ENCODE measurements around the gene GORASP2.

GORASP2 gene

DNA sequence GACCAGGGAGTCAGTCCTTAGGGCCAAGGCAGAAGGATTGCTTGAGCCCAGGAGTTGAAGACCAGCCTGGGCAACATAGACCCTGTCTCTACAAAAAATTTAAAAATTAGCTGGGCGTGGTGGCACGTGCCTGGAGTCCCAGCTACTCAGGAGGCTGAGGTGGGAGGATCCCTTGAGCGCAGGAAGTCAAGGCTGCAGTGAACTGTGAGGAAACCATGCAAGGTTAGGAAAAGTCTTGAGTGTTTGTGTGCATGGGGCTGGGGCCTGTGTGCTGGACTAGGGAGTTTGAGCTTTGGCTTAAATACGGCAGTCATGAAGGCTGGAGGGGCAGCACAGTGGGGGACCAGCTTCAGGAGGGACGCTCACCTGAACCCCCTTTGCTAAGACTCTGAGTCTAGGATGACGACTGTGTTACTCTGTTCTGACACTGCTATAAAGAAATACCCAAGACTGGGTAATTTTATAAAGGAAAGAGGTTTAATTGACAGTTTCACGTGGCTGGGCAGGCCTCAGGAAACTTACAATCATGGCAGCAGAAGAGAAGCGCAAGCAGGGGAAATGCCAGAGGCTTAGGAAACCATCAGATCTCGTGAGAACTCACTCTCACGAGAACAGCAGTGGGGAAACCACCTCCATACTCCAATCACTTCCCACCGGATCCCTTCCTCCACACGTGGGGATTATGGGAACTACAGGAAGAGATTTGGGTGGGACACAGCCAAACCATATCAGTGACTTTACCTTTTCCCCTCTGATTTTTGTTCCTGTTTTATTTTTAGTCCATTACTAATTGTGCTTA lies 39.4 kb downstream of the GORASP2 start:
- no peak for DNase-seq

DNA sequence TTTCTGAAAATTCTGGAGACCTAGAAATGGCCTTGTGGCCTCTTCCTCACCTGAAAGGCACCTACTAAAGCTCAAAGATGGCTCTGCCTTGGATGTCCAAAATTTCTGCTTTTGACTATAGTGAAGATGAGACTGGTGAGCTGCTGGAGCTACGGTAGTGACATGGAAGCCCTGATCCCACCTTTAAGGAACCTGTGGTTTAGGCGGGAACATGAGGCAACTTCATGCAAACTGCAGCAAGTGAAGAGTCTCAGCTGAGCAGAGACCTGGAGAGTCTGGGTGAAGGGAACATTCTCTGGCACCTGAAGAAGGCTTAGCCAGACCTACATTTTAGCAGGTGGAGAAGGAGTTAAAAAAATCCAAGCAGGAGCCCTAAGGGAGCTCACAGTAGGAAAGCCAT lies 40.0 kb downstream of the GORASP2 start:
- no peak for DNase-seq

DNA sequence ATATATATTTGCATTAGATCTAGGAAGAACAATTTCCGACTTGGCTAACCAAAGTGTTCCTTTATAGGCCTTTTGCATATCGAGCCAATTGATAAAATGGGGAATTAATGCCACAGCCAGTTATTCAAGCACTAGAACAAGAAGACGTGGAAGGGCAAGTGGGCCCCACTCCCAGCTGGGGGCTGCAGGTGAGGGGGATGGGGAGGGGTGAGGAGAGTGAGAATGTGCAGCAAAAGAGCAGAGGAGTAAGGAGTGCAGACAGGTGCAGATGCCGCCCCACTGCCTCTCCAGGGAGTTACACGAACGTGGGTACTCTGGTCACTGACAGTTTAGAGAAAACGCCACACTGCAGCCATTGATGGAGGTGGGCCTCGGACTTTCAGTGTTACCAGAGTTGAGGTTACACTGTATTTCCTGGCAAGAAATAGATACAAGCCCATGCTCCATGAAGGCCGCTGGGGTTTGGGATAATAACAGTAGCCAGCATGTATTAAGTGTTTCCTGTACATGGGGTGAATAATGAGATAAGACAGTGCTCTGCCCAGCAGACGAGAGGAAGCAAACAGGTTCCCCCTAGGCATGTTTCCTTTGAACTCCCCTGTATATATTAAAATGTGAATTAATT lies 40.9 kb downstream of the GORASP2 start:
- no peak for DNase-seq

DNA sequence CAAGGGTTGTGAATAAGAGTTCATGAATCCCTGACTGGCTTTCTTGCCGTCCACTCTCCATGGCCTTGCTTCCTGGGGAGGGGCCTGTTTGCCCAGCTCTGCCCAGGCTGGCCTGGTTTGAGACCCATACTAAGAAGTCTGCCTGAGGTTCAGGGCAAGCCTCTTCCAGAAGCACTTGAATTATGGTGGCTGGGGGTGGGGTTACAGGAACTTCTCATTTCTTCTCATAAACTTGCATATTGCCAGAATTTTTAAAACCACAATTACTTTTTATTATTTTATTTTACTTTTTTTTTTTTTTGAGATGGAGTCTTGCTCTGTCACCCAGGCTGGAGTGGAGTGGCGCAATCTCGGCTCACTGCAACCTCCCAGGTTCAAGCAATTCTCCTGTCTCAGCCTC lies 42.0 kb downstream of the GORASP2 start:
- DNase-seq: no peak

DNA sequence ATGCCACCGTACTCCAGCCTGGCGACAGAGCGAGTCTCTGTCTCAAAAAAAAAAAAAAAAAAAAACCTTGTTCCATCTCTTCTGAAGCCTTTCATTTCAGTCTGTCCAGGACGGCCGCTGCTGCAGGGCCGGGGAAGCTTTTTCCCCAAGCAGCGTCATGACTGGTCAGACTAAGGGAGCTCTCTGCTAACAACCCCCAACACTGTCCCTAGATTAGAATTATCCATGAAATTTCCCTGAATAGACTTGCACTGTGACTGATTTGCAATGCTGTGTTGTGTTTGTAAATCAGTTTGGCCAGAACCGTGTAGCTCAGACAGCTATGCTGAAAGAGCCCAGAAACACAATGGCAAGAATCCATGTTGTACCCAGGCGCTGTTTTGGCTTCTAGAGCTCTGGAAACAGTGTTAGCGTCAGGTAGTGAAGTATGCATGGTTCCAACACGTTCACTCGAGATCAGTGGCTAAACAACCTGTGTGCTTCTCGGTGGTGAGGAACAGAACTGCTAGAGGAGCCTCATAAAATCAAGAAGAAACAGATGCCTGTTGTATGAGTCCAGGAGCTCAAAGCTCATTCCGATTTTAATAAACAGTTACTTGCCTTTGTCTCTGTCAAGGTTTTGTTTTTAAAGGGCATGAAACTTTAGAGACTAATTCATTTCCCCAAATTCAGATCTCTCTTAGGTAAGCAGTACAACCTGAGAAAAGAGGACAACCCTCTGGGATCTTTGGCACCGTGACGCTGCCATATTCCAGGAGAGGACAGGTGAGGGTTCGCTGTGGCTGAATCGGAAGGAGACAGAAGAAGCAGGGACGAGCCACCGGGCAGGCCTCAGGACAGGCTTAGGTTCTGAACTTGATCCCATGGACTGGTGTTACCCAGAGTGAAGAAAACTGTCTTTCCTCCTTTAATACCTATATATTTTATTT lies 43.5 kb downstream of the GORASP2 start:
- DNase-seq: no peak

DNA sequence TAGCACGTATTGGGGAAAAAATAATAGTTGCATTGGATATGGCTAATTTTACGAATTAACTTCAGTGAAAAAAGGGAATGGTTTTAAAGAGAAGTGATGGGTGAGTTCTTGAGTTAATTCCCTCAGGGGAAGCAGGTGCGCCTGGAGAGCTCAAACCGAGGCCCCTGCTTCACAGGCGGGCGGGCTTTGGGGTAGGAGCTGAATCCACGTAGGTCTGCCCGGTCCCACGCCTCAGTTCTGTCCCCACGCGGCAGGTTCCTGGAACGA lies 44.1 kb downstream of the GORASP2 start:
- no peak for DNase-seq

DNA sequence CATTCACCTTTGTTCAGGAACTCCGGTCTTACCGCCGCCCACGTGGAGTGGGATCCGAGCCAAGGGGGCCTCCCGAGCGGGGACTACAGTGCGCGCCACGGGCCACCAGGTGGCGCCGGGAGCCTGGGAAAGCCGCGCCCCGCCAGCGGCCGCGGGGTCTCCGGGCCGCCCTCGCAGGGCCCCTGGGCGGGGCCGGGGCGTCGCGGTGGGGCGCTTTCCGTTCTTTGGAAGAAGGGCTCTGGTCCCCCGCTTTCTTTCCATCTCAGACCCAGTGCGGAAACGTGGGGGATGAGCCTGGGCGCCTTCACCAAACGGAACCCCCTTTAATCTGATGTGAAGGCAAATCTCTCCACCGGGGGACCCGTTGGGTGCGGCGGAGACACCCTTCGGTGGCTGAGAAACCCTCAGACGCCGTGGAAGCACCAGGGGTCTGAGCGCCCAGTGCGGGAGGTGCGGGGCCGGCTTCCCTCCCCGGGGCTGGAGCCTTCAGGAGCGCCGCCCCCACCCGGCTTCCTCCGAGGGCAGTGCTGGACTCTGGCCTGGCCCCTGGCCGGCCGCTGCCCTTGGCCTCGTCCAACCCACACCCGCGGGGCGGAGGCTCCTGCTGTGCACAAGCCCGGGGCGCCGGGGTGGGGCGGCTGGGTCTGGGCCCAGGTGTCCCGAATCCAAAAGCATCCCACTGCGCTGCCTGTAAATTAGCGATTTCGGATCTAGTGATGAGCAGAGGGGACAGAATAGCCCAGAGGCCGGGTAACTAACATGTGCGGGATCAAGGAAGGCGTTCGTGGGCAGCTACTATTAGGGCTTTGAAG lies 44.6 kb downstream of the GORASP2 start:
- DNase-seq: no peak

DNA sequence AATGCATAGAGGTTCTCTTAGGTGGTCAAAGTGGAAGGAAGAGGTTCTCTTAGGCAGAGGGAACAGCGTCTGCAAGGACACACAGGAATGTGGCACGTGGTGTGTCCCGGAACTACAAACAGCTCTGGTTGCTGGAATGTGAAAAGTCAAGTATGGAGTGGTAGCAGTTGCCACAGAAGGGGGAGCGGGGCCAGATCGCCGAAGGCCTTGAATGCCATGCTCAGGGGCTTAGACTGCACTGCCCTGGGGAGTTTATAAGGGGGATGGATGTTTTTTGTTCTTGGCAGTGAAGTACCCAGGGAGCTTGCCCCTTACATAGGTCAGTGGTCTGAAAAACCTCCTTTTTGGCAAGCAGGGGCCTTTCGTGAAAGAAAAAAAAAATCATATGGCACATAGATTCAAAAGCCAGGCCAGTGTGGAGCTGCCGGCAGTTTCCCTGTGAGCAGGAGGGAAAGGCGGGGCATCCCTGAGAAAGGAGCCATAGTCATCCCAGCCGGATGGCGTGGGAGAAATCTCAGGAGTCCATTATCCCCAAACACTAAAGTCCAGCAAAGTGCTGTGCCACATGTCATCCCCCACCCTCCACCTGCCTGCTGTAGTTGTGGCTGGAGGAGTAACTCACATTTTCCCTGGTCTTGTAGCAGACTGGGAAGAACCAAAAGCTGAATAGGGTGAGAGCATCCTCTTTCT lies 45.4 kb downstream of the GORASP2 start:
- DNase-seq: no peak

DNA sequence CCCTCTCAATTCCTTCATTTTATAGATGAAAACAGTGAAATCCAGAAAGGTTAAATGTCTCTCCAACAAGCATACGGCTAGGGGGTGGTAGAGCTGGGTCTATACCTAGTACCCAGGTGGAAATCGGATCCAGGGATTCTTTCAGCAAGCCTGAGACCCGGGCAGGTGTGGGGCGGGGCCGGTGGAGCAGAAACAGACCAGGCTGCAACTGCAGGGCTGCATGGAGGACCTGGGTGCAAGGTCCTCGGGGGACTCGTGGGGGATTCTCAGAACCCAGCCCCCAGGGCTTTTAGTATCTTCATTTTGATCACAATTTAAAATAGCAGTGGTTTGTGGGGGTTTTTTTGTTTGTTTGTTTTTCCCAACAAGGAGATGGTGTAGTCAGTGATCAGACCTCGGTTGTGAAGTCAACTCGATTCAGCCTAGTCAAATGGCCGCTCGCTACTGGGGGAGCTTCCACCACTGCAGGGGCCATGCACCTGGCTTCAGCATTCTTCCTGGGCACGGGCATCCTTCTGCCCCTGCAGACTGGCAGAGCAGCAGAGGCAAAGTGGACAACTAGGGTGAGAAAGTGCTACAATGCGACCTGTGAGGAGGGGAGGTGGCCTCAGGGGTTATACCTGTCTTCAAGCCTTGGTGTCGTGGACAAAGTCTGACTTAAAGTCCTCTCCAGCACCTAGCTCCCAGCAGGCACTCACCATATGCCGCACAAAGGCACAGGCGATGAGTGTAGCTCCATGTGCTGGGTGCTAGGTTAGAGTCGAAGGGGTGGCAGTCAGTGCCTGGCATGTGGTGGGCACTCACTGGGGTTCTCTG lies 46.3 kb downstream of the GORASP2 start:
- DNase-seq: no peak

DNA sequence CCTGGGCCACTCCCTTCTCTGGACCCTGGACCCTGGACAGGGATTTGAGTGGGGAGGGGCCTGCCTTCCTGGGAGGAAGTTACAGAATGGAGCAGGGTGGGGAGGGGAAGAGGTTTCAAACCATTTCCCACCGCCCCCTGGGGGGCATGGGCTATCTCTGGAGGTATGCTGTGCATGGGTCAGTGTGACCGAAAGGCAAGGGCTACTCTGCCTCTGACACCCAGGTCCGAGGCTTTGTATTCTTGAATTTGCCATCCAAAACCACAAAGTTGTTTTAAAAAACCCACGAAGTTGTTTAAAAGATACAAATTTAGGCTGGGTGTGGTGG lies 46.9 kb downstream of the GORASP2 start:
- no peak for DNase-seq

DNA sequence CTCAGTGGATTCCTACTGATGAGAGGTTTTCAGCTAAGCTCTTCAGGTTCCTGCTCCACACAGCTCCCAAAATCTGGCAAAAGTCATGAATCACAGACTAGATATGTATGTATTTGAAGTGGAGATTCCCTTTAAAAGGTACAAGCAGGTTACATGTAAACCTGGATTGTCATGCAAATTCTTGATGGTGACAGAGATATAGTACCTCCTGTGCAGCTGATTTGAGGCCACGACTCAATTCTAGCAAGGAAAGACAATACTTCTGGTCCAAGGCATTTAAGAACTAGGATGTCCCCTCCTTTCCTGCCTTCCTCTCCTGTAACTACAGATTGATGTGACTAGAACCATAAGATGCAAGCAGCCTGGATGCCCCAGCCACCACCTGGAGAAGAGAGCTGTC lies 55.0 kb downstream of the GORASP2 start:
- DNase-seq: no peak

DNA sequence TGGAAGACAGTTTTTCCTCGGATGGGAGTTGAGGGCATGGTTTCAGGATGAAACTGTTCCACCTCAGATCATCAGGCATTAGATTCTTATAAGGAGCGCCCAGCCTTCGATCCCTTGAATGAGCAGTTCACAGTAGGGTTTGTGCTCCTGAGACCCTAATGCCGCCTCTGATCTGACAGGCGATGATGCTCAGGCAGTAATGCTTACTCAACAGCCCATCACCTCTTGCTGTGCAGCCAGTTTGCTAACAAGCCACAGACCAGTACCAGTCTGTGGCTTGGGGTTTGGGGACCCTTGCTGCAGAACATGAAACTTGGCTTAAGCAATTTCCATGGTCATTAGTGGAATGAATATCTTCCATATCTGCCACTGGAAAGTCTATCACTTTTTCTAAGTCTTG lies 56.4 kb downstream of the GORASP2 start:
- no peak for DNase-seq

DNA sequence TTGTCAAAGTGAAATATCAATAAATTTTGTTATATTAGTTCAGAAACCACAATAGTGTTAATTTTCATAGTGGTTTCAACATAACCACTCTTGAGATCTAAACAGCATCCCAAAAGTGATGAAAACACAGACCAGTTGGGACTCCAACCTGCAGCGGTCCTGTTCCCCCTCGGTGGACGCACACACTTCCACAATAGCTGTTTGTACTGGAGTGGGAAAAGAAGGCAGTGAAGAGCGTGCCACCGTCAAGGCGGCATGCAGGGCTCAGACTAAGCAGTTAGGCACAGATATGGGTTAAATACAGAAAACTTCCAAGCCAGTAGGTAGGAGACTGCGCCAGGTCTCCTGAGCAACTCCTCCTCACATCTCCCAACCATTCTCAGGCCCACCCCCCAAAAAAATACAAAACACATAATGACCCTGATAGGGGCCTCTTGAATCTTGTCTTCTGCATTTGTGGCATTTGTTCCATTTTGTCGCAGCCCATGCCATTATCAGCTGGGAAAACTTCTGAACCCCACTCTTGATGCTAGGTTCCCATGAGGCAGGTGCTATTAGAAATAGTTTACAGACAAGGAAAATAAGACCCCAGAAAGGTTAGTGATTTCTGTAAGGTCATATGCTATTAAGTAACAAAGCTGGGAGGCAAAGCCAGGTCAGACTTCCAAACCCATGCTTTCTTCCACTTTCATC lies 57.7 kb downstream of the GORASP2 start:
- no peak for DNase-seq

DNA sequence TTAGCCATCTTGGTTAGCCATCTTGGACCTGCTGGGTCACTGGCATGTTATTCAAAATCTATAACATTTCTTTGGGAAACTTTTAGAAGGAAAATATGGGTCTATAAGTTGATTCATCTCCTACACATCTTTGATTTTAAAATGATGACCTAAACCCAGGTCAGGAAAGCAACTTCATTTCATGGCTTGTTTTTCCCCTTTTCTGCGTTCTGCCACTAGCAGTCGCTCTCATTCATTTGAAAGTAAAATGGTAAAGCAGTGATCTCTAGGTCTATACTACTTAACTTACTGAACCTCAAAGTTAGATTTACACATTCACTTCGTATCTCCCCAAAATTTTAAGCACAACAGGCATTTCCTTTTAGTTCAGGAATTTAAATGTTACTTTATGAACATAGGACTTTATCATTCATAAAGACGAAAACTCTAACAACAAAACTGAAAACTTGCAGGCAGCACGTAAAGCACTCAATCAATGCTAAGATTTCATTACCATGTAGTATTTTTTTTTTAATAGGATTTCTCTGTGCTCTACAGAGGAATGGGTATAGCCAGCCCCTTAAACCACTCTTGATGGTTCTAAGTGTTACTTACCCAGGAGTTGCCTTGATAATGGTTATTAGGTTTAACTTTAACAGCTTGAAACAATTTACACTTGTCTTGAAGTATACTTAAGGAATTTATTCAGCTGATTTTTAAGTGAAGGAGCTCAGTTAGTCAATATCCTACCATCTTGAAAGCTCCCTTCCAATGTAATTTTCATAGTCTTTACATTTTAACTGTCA lies 62.5 kb downstream of the GORASP2 start:
- DNase-seq: no peak

DNA sequence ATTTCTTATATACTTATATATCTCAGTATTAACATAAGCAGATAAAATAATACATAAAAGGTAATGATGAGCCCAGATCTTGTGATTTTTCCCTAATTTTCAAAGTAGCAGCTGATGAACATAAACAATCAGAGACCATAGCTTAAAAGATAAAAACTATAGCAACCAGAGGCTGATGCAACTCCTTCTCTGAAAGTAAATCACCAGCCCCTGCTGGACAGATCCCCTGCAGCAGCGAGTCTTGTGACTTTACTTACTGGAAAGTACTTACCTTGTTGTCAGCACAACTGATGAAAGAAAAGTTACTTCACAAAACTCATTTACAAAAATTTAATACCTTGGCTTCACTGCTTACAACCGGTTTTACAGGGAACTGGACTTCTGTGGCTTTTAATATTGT lies 67.3 kb downstream of the GORASP2 start:
- DNase-seq: no peak

DNA sequence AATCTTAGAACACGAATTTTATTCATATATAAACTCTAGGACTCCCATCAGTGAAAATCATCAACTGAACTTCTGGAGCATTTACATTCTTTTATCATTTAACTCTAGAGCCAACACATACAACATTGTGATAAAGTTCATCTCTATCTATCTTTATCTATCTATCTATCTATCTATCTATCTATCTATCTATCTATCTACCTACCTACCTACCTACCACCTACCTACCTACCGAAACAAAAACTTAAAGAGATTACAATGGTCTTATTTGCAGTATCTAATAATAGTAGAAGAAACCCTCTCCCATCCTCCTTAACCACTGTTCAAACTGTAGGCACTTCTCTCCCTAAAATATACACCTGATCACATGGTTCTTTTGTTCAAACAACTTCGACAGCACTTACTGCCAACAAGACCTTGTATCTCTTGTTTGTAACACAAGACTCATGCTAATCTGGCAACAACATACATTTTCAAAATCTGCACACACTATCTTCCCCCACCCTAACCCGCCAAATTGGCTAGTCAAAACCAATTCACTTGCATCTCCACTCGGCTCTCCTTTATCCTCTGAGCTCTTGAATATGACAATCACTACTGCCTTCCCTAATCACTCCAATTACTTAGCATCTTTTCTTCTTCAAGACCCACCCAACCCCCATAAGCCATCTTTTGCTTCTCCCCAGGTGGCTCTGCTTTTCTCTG lies 69.0 kb downstream of the GORASP2 start:
- DNase-seq: no peak

DNA sequence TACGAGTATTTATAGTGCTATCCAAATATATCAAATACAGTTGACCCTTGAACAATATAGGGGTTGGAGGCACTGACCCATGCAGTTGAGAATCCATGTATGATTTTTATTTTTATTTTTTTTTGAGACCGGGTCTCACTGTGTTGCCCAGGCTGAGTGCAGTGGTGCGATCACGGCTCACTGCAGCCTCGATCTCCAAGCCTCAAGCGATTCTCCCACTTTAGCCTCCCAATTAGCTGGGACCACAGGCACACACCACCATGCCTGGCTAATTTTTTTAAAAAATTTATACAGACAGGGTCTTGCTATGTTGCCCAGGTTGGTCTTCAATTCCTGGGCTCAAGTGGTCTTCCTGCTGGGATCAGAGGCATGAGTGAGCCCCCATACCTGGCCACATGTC lies 70.6 kb downstream of the GORASP2 start:
- DNase-seq: no peak

DNA sequence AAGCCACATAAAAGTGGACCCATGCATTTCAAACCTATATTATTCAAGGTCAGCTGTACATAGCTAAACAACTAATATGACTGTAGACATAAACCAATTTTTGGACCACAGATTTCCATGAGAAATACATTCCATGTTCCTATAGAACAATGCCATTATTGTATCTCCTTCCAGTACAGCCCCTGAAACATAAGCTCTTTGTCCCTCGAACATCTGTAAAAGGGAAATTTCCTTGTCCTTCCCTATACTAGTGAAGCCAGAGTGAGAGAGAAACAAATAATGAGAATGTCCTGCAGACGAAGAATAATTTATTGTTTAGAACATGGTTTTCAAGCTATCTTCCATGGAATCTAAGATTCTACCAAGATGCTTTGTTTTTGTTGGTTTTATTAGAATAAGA lies 75.3 kb downstream of the GORASP2 start:
- no peak for DNase-seq

DNA sequence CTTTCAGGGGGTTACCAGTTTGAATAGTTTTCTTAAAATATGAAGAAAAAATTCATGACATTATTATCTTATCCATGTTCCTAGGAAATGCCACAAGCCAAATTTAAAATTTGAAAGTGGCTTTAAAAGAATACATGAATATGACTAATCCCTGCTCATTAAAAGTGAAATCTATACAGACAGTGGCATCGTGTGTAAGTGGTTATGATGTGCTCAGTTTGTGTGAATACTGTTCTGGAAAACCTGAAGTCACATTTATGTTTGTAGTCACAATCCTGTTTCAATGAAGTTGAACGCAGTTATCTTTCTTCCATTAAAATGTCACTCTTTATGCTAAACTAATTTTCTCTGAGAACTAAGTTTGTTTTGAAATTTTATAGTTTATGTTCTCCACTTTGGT lies 75.8 kb downstream of the GORASP2 start:
- no peak for DNase-seq
